GM19468 (cell line): ENCODE data around the gene CMTM3.
A peak's percentile ranks its signal among the peaks of the same experiment; 100 is the strongest.
"Not testable (repeated sequence)": the region's sequence is repeated elsewhere in the genome, so short reads cannot be mapped to it uniquely, and the experiment has no call there.

Source experiments
- ATAC-seq: cut with Tn5 transposase; IDR thresholded peaks from one replicate; pipeline ENCODE4 v1.9.1; 2021; ENCODE audit warnings: mild to moderate bottlenecking, moderate library complexity, moderate number of reproducible peaks; ENCODE audit not compliant: unreplicated experiment; ENCODE audit errors: extremely low read depth

Gene CMTM3

GRCh38 chr16:66629856-66630255 is 25.4 kb downstream of the CMTM3 start:
- no peak for ATAC-seq

GRCh38 chr16:66630561-66631260 is 26.2 kb downstream of the CMTM3 start:
- not testable (repeated sequence) for ATAC-seq

- ATAC-seq, result not testable (repeated sequence)
These were observed 27.1 kb downstream of the CMTM3 start for GRCh38 chr16:66631558-66631957.

GRCh38 chr16:66634527-66635196 is 30.2 kb downstream of the CMTM3 start:
- no peak for ATAC-seq

GRCh38 chr16:66635406-66635805 is 30.9 kb downstream of the CMTM3 start:
- no peak for ATAC-seq

GRCh38 chr16:66636199-66636598 is 31.7 kb downstream of the CMTM3 start:
- no peak for ATAC-seq

- ATAC-seq, result no peak
These were observed 33.3 kb downstream of the CMTM3 start for GRCh38 chr16:66637806-66638205.

GRCh38 chr16:66639091-66639885 is 34.8 kb downstream of the CMTM3 start:
- no peak for ATAC-seq

GRCh38 chr16:66640724-66641314 is 36.3 kb downstream of the CMTM3 start:
- no peak for ATAC-seq

- ATAC-seq, result no peak
These were observed 36.9 kb downstream of the CMTM3 start for GRCh38 chr16:66641387-66641786.

- ATAC-seq, result no peak
These were observed 43.4 kb downstream of the CMTM3 start for GRCh38 chr16:66647866-66648265.

- ATAC-seq, result no peak
These were observed 44.7 kb downstream of the CMTM3 start for GRCh38 chr16:66649167-66649566.

GRCh38 chr16:66649636-66650205 is 45.2 kb downstream of the CMTM3 start:
- no peak for ATAC-seq

GRCh38 chr16:66650707-66651473 is 46.4 kb downstream of the CMTM3 start:
- ATAC-seq, result peak; percentile 64

GRCh38 chr16:66651474-66651765 is 46.9 kb downstream of the CMTM3 start:
- ATAC-seq, result no peak

GRCh38 chr16:66651965-66652364 is 47.5 kb downstream of the CMTM3 start:
- no peak for ATAC-seq

GRCh38 chr16:66652661-66653360 is 48.3 kb downstream of the CMTM3 start:
- ATAC-seq, result no peak

- ATAC-seq, result no peak
These were observed 49.3 kb downstream of the CMTM3 start for GRCh38 chr16:66653581-66654350.

GRCh38 chr16:66656547-66656946 is 52.0 kb downstream of the CMTM3 start:
- no peak for ATAC-seq
